ENCODE data around the gene CDK10. TPM values are rescaled to one million over a fixed set of nuclear protein-coding genes. Genes with fewer than 3 reads are reported as not detected.
"Not testable (repeated sequence)": the region's sequence is repeated elsewhere in the genome, so short reads cannot be mapped to it uniquely, and the experiment has no call there.

CDK10 gene
- total RNA-seq, 1 donor: 32.9 TPM

DNA sequence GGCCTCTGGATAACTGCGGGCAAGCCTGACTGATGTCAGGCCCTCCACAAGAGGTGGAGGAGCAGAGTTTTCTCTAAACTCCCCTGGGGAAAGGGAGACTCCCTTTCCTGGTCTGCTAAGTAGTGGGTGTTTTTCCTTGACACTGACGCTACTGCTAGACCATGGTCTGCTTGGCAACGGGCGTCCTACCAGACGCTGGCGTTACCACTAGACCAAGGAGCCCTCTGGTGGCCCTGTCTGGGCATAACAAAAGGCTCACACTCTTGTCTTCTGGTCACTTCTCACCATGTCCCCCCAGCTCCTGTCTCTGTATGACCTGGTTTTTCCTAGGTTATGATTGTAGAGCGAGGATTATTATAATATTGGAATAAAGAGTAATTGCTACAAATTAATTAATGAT lies 19.5 kb upstream of the CDK10 start:
- not testable (repeated sequence) for H3K4me3 ChIP-seq (ENCODE audit: low read depth, low read length)
- TF ChIP-seq, protein P1, sequence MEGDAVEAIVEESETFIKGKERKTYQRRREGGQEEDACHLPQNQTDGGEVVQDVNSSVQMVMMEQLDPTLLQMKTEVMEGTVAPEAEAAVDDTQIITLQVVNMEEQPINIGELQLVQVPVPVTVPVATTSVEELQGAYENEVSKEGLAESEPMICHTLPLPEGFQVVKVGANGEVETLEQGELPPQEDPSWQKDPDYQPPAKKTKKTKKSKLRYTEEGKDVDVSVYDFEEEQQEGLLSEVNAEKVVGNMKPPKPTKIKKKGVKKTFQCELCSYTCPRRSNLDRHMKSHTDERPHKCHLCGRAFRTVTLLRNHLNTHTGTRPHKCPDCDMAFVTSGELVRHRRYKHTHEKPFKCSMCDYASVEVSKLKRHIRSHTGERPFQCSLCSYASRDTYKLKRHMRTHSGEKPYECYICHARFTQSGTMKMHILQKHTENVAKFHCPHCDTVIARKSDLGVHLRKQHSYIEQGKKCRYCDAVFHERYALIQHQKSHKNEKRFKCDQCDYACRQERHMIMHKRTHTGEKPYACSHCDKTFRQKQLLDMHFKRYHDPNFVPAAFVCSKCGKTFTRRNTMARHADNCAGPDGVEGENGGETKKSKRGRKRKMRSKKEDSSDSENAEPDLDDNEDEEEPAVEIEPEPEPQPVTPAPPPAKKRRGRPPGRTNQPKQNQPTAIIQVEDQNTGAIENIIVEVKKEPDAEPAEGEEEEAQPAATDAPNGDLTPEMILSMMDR (IDR thresholded peaks at IDR 0.05; ENCODE audit: insufficient read depth, low read length): peak; percentile 55
- peak; percentile 50 for DNase-seq (ENCODE audit: low read depth)

DNA sequence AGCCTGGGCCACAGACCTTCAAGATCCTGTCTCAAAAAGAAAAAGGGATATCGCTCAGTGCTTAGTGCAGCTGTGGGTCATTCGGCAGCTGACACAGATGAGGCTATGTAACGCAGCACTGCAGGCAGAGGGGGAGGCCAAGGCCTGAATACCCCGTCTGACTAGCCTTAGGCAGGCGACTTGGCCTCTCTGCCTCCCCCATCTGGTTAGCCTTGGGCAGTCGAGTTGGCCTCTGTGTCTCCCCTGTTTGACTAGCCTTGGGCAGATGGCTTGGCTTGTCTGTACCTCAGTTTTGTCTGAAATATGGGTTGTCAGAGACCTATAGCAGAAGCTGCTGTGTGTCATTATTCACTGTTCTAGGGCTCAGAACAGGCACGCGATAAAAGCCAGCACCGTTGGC lies 18.9 kb upstream of the CDK10 start:
- no peak overlapping the region for H3K4me3 ChIP-seq (ENCODE audit: low read depth, low read length)
- DNase-seq (ENCODE audit: low read depth): no peak
- TF ChIP-seq, protein P1 (IDR thresholded peaks at IDR 0.05; ENCODE audit: insufficient read depth, low read length): no peak

DNA sequence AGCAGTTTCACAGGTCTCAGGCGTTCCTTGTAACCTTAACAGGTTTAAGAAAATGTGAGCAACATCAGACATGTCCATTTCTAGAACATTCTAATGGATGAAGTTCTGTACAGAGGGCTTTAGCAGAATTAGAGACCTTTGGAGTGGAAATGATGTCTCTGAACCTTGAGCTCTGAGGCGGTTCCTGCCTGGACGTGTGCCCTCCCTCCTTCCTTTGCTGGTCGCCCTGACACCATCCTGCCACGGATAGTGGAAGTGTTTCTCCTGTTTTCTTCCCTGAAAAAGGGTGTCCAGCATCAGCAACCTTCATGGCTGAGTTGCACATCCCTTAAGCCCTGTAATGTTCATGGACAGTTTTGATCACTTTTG lies 17.7 kb upstream of the CDK10 start:
- H3K4me3 ChIP-seq (ENCODE audit: low read depth, low read length): no peak overlapping the region
- DNase-seq (ENCODE audit: low read depth): no peak
- TF ChIP-seq, protein P1 (IDR thresholded peaks at IDR 0.05; ENCODE audit: insufficient read depth, low read length): no peak

DNA sequence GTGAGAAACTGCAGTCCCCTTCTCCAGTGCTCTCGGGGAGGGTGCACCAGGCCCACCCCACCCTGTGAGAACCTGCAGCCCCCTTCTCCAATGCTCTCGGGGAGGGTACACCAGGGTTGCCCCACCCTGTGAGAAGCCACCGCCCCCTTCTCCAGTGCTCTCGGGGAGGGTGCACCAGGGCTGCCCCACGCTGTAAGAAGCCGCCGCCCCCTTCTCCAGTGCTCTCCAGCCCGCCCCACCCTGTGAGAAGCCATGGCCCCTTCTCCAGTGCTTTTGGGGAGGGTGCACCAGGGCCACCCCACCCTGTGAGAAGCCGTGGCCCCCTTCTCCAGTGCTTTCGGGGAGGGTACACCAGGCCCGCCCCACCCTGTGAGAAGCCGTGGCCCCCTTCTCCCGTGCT lies 16.7 kb upstream of the CDK10 start:
- H3K4me3 ChIP-seq (ENCODE audit: low read depth, low read length): no peak overlapping the region
- no peak for DNase-seq (ENCODE audit: low read depth)
- TF ChIP-seq, protein P1 (IDR thresholded peaks at IDR 0.05; ENCODE audit: insufficient read depth, low read length): no peak

DNA sequence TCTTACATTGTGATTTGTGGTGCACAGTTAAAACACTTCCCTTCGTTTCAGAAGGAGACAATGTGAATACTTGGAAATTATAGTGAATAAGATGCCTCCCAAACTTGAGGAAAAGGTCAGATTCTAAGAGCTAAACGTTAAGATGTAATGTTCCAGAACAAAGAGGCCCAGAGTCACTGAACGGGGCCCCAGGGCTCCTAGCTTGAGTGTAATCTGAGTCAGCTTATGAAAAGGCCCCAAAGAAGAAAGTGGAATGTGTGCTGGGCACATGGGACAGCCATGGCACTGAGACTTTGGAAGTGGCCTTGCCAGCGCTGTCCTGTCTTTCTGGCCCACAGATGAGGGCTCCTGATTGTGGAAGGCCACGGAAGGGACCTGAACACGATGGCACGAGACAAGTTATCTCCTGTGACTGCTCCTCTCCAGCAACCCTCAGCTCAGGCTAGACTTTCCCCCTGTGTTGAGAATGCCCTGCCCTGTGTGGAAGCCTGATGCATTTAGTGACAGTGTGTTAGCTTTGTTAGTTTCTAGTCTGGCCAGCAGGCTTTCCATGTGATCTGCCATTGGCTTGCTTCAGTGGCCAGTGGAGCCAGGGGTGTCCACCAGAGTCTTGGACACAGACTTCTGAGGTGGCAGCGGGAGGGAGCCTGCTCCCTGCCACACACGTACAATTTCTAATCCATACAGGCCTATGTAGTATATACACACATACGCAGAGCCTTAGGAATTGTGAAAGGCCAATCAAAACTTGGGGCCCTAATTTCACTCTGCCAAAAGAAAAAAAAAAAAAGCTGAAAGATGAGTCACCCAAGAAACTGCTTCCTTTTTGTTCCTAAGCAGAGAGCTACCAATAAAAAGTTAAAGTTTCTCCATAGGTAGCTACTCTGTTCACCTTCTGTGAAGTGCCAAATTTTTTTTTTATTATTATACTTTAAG lies 15.7 kb upstream of the CDK10 start:
- TF ChIP-seq, protein P1 (IDR thresholded peaks at IDR 0.05; ENCODE audit: insufficient read depth, low read length): no peak
- DNase-seq (ENCODE audit: low read depth): peak; percentile 34
- H3K4me3 ChIP-seq (ENCODE audit: low read depth, low read length): no peak overlapping the region

DNA sequence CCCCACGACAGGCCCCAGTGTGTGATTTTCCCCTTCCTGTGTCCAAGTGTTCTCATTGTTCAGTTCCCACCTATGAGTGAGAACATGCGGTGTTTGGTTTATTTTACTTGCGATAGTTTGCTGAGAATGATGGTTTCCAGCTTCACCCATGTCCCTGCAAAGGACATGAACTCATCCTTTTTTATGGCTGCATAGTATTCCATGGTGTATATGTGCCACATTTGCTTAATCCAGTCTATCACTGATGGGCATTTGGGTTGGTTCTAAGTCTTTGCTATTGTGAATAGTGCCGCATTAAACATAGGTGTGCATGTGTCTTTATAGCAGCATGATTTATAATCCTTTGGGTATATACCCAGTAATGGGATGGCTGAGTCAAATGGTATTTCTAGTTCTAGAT lies 14.9 kb upstream of the CDK10 start:
- DNase-seq (ENCODE audit: low read depth): not testable (repeated sequence)

DNA sequence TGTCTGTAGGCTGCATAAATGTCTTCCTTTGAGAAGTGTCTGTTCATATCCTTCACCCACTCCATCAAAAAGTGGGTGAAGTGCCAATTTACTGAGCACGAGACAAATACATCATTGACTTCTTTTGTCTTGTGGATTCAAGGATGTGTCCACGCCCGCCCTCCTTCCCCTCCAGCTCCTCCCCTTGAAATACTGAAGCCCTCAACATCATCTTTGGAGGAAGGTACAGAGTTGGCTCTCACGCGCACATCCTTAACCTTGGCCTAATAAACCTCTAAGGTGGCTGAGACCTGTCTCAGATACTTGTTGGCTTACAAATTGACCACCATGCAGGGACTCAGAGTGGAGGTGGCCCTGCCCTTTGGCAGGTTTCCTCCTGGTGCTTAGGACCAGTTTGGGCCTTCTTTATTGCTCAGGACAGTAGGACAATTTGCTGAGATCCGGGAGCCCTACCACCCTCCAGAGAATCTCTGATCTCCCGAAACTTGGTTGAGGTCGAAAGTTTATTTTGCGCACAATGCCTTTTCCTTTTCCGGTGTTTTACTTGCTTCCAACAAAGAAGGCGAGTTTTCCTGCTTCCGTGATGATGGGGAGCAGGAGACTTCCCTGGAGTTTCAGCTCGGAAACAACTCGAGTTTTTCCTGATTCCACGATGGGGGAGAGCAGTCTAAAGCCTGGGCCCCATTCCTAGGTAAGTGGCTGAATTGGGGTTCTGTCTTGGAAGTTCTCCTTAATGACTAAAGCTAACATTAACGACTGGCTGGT lies 14.1 kb upstream of the CDK10 start:
- DNase-seq (ENCODE audit: low read depth): no peak
- TF ChIP-seq, protein P1 (IDR thresholded peaks at IDR 0.05; ENCODE audit: insufficient read depth, low read length): no peak
- H3K4me3 ChIP-seq (ENCODE audit: low read depth, low read length): no peak overlapping the region

More for the DNA sequence above, 14.9 kb upstream of the CDK10 start:
- H3K4me3 ChIP-seq (ENCODE audit: low read depth, low read length): not testable (repeated sequence)

Measured in fibroblast of the aortic adventitia (primary cell).